H7 (cell line): ENCODE data around the gene HOXD3. TPM values are rescaled to one million over a fixed set of nuclear protein-coding genes. Genes with fewer than 3 reads are reported as not detected.

ENCODE experiments used
- DNase-seq: peaks from one replicate; pipeline ENCODE4 v3.0.0; 2012
- H3K27me3 ChIP-seq: 2 replicates; pipeline ENCODE4 v1.6.0; 2011; ENCODE audit warnings: mild to moderate bottlenecking, low read length; ENCODE audit not compliant: control insufficient read depth, insufficient read depth
- H3K36me3 ChIP-seq: replicated peaks from 2 replicates; pipeline ENCODE4 v1.5.1; 2011; ENCODE audit warnings: low read length; ENCODE audit not compliant: control insufficient read depth, insufficient read depth
- H3K4me3 ChIP-seq: 2 replicates; pipeline ENCODE4 v1.5.1; 2011; ENCODE audit warnings: low read depth, mild to moderate bottlenecking, control low read depth, low read length, moderate library complexity; ENCODE audit not compliant: insufficient read depth
- total RNA-seq: library from RNA; depleted of rRNA; stranded (reverse); fragments of >200 nt; shearing (Covaris generic); gene quantifications from 2 replicates; pipeline ENCODE4 v1.2.3, GENCODE V29; 2014; rRNA removed

The HOXD3 gene
- total RNA-seq: not detected in 2 replicates

- peak; percentile 78 for DNase-seq
- H3K27me3 ChIP-seq: peaks cover 100% of the 10 kb centered on the region
- H3K4me3 ChIP-seq: no peak within 1 kb of the TSS
- no peaks in the 10 kb centered on the region for H3K36me3 ChIP-seq
These were observed at the start of gene HOXD3 for GRCh38 chr2:176156807-176157498. TSS of gene HOXD3 (plus strand) at chr2:176157307. CDS start at chr2:176169115, 11,808 bp downstream.

GRCh38 chr2:176107731-176108181 lies 49.4 kb upstream of the HOXD3 start:
- Histone ChIP-seq H3K36me3 (no peaks in the 10 kb centered on the region), H3K4me3 (no peak overlapping the region), H3K27me3 (peaks cover 98% of the 10 kb centered on the region)
- peak; percentile 76 for DNase-seq

GRCh38 chr2:176109192-176109901 lies 47.8 kb upstream of the HOXD3 start:
- H3K4me3 ChIP-seq: no peak overlapping the region
- DNase-seq: peak; percentile 38
- no peaks in the 10 kb centered on the region for H3K36me3 ChIP-seq
- H3K27me3 ChIP-seq: peaks cover 98% of the 10 kb centered on the region

DNA sequence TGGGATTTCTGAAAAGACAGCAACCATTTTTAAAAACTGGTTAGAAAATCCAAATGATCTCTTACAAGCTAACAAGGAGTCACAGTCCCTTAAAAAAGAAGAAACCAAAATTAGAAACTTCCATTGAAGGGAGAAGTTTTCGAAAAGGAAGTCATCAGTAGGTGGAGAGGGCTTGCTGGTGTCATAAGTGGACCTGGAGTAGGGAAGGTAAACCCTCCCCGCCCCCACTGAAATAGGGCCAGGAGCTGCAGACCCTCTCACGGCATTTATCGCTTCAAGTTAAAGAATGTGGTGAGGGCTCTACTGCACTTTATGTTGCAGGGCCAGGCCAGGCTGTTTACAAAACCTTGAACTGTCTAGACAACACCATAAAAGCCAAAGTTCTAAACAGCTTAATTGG lies 47.2 kb upstream of the HOXD3 start:
- Histone ChIP-seq H3K36me3 (no peaks in the 10 kb centered on the region), H3K4me3 (no peak overlapping the region), H3K27me3 (peaks cover 98% of the 10 kb centered on the region)
- DNase-seq: no peak

GRCh38 chr2:176110415-176111308 lies 46.4 kb upstream of the HOXD3 start:
- H3K27me3 ChIP-seq: peaks cover 98% of the 10 kb centered on the region
- H3K36me3 ChIP-seq: no peaks in the 10 kb centered on the region
- no peak for DNase-seq
- no peak overlapping the region for H3K4me3 ChIP-seq

- H3K27me3 ChIP-seq: peaks cover 98% of the 10 kb centered on the region
- peak; percentile 90 for DNase-seq
These were observed 45.8 kb upstream of the HOXD3 start for GRCh38 chr2:176111309-176111663.

GRCh38 chr2:176111846-176112374 lies 45.2 kb upstream of the HOXD3 start:
- Histone ChIP-seq H3K27me3 (peaks cover 99% of the 10 kb centered on the region), H3K4me3 (no peak overlapping the region), H3K36me3 (no peaks in the 10 kb centered on the region)
- peak; percentile 64 for DNase-seq

More at GRCh38 chr2:176111309-176111663, 45.8 kb upstream of the HOXD3 start:
- Histone ChIP-seq H3K36me3 (no peaks in the 10 kb centered on the region), H3K4me3 (no peak overlapping the region)

DNA sequence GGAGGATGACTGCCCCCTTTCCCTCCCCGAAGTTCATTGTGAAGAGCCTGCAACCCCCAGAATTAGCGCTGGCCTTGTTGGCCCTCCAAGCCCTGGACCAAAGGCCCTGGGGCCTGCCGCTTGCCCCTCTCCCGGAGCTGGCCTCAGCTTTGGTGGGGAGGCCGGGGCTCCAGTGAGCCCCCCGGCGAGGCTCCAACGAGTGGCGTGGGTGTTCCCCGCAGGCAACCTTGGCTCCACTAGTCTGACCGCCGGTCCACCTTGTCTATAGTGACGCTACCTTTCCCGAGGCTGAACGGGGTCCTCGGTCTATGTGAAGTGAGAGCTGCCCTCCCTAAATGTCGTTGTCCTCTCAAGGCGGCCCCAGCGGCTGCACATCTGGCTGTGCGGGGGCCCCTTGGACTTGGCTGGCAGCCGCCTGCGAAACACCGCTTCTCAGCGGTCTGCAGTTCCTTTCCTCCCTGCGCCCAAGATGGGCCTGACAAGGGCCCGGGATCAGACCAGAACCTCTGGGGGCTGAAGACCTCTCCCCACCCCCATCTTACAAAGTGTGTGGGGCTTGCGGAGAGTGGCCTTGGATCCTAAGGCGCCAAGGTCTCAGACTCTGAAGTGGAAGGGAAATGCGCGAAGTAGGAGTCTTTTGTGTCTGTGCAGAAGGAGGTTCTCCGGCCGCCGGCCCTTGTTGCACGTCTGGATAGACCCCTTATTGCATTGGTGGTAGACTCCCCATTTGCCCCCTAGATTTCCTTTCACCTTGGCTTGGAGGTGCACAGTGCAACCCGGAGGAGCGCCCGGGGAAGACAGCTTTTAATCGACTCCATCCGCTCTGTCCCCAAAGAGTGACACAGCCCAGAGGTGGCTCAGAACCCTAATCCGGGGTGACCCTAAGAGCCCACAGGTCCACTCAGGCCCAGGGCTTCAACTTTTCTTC lies 44.5 kb upstream of the HOXD3 start:
- Histone ChIP-seq H3K4me3 (no peak overlapping the region), H3K36me3 (no peaks in the 10 kb centered on the region), H3K27me3 (peaks cover 100% of the 10 kb centered on the region)
- peak; percentile 64 for DNase-seq

GRCh38 chr2:176114120-176114929 lies 42.8 kb upstream of the HOXD3 start:
- H3K36me3 ChIP-seq: no peaks in the 10 kb centered on the region
- peaks cover 100% of the 10 kb centered on the region for H3K27me3 ChIP-seq
- DNase-seq: no peak
- no peak overlapping the region for H3K4me3 ChIP-seq

- H3K36me3 ChIP-seq: no peaks in the 10 kb centered on the region
- H3K27me3 ChIP-seq: peaks cover 100% of the 10 kb centered on the region
- no peak overlapping the region for H3K4me3 ChIP-seq
- DNase-seq: peak; percentile 72
These were observed 42.0 kb upstream of the HOXD3 start for GRCh38 chr2:176114930-176115625.

DNA sequence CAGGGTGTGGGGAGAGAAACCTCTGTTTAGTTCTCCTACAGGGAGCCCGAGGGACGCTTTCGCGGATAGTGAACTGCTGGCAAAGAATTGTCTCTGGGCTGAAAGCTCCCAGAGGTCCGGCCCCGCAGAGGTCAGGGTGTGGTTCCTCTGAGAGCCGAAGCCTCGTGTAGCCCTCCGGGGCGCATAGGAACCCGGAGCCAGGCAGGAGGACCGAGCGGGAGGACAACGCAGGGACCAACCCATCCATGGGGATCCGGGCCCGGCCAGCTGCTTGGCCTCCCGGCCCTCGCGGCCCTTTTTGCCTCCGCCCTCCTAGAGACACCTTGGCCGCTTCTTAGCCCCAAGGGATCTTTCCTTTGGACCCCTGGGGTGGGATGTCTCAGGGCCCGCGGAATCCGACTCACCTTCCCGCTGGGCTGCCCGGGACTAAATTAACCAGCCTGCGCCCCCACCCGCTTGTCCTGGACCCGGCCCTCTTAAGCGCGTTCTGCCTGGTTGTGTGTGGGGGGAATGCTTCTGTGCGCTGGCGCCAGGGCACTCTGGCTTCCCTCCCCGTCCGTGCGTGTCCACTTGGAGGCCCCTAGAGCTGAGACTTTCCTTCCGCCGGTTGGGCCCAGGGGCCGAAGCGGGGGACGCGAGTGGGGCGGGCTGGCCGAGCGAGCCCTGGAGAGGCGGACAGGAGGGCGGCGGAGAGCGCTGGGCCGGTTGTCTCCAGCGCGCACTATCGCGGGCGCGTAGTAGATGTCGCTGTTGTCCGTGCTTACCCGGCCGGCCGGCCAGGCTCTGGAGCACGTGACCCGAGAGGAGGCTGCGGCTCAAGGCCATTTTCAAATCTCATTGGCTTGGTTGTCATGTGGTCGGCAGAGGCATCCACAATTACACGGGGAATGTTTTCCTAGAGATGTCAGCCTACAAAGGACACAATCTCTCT lies 41.0 kb upstream of the HOXD3 start, which contains the start of gene HOXD10:
Gene HOXD10 (plus strand): TSS at position 896 of the 931 bp plus-strand sequence. CDS start 56 bp downstream, outside the sequence.
- Histone ChIP-seq H3K4me3 (peak within 1 kb of the TSS; percentile 7; the same call in 1 of the 2 replicates), H3K36me3 (no peaks in the 10 kb centered on the region), H3K27me3 (peaks cover 100% of the 10 kb centered on the region)
- peak; percentile 93 for DNase-seq
